Panc1 (cell line): ENCODE data around the gene CLIC1. TPM values are rescaled to one million over a fixed set of nuclear protein-coding genes. Genes with fewer than 3 reads are reported as not detected.

Source experiments
- ATAC-seq: fragments of 200-7000 bp; cut with Tn5 transposase; 2 replicates; pipeline ENCODE4 v1.9.1; 2020; ENCODE audit warnings: mild to moderate bottlenecking, moderate library complexity
- BruUV-seq: library from RNA; stranded (reverse); fragments of 400-500 nt; replicated peaks from 2 replicates; lab custom pipeline; 2021; lab: Mats Ljungman, UMichigan
- CTCF ChIA-PET: fragments of 300-600 bp; sonication (Branson Sonifier 250); formaldehyde crosslinking; loops from one replicate; lab custom pipeline; 2022; ENCODE audit warnings: antibody characterized with exemption; lab: Charles Lee
- POLR2A ChIA-PET: fragments of 300-600 bp; sonication (Branson Sonifier 250); formaldehyde crosslinking; loops from one replicate; lab custom pipeline; 2022; ENCODE audit warnings: antibody characterized with exemption; lab: Charles Lee
- DNase-seq: peaks from one replicate; pipeline ENCODE4 v3.0.0-alpha.2; 2010; ENCODE audit warnings: low read depth, low spot score
- H3K27ac ChIP-seq: 2 replicates; pipeline ENCODE4 v1.5.1; 2011; ENCODE audit warnings: mild to moderate bottlenecking, low read length, inconsistent platforms
- H3K27me3 ChIP-seq: fragments of 200-500 bp; sonication (Bioruptor generic); 2 replicates; pipeline ENCODE4 v1.6.0; 2014; ENCODE audit warnings: low read length, inconsistent platforms; ENCODE audit not compliant: control insufficient read depth, insufficient read depth
- H3K36me3 ChIP-seq: fragments of 200-500 bp; sonication (Bioruptor generic); 2 replicates; pipeline ENCODE4 v1.5.1; 2014; ENCODE audit warnings: inconsistent platforms, mild to moderate bottlenecking, low read length, moderate library complexity; ENCODE audit not compliant: control insufficient read depth, insufficient read depth
- H3K4me1 ChIP-seq: 2 replicates; pipeline ENCODE4 v1.5.1; 2011; ENCODE audit warnings: inconsistent platforms, mild to moderate bottlenecking, low read length, moderate library complexity; ENCODE audit not compliant: control insufficient read depth, insufficient read depth
- H3K4me3 ChIP-seq, 2 experiments: 2 replicates each; pipeline ENCODE4 v1.5.1; 2011 to 2012; ENCODE audit warnings: low read depth in 2 of 2, low read length in 2 of 2, mild to moderate bottlenecking in 2 of 2, inconsistent platforms in 1 of 2, moderate library complexity in 1 of 2
- H3K9me3 ChIP-seq: fragments of 200-500 bp; sonication (Bioruptor generic); 2 replicates; pipeline ENCODE4 v1.5.1; 2014; ENCODE audit warnings: low read depth, mild to moderate bottlenecking, inconsistent platforms, low read length, moderate library complexity; ENCODE audit not compliant: control insufficient read depth, insufficient read depth
- POLR2AphosphoS5 ChIP-seq: IDR thresholded peaks from 2 replicates; pipeline ENCODE4 v1.6.1; 2012; ENCODE audit warnings: mild to moderate bottlenecking, low read depth, low read length, moderate library complexity
- SIN3A ChIP-seq: IDR thresholded peaks from 2 replicates; pipeline ENCODE4 v1.6.1; 2012; ENCODE audit warnings: low read depth, mild to moderate bottlenecking, low read length, moderate library complexity, borderline replicate concordance; ENCODE audit not compliant: insufficient read depth
- TCF7L2 ChIP-seq: IDR thresholded peaks from 2 replicates; pipeline ENCODE4 v1.6.1; 2011; ENCODE audit warnings: mild to moderate bottlenecking, low read depth, low read length, inconsistent platforms
- in situ Hi-C: cut with HindIII; loops from 2 replicates; pipeline ENCODE4 v1.10.0; 2016; ENCODE audit warnings: low sequenced_read_pairs, low pct_unique_long_range_greater_than_20kb
- intact Hi-C: fragments of 100-400 bp; cut with micrococcal nuclease; formaldehyde crosslinking; loops from one replicate; pipeline ENCODE4 v1.10.0; 2022; ENCODE audit not compliant: unreplicated experiment
- total RNA-seq: library from RNA; stranded (reverse); gene quantifications from one replicate; pipeline ENCODE4 v1.2.1, GENCODE V29; 2021; ENCODE audit not compliant: unreplicated experiment
- TF ChIP-seq, protein P1 (sequence below): fragments of 450-650 bp; IDR thresholded peaks from 2 replicates; pipeline ENCODE4 v1.5.1; 2017; ENCODE audit warnings: mild to moderate bottlenecking
- TF ChIP-seq, protein P2 (sequence below), 2 experiments: IDR thresholded peaks; 2 replicates each; pipeline ENCODE4 v1.6.1; 2011 to 2012; ENCODE audit warnings: low read depth in 2 of 2, control low read depth in 1 of 2, low read length in 1 of 2, mild to moderate bottlenecking in 1 of 2, moderate library complexity in 1 of 2; ENCODE audit not compliant: insufficient read depth in 1 of 2

CLIC1 gene
- total RNA-seq, 1 experiment from 2014 or later, result 583 TPM

DNA sequence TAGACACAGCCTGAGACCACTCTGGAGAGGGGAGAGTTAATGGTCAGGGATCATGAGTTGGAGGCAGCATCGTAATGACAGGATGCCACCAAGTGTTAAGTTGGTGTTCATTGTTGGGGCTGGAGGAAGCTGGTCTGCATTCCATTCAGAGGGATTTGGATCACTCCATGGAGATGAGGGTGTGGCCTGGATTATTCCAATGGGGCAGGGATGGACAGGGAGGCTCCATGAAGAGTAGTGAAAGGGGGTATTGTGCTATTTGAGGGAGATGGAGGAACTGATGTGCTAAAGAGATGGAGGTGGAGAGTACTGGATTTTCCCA lies 27.2 kb upstream of the CLIC1 start:
- ChIA-PET POLR2A (no interaction called here), CTCF (interaction anchor here (0.5 kb wide), 1 partner anchor 18 kb away, joined by 5 read pairs; no protein-coding TSS in a partner anchor)
- BruUV-seq, result no TSS peak
- DNase-seq, result no peak
- no peaks in the 10 kb centered on the region for H3K4me1 ChIP-seq
- TF ChIP-seq, protein P1, sequence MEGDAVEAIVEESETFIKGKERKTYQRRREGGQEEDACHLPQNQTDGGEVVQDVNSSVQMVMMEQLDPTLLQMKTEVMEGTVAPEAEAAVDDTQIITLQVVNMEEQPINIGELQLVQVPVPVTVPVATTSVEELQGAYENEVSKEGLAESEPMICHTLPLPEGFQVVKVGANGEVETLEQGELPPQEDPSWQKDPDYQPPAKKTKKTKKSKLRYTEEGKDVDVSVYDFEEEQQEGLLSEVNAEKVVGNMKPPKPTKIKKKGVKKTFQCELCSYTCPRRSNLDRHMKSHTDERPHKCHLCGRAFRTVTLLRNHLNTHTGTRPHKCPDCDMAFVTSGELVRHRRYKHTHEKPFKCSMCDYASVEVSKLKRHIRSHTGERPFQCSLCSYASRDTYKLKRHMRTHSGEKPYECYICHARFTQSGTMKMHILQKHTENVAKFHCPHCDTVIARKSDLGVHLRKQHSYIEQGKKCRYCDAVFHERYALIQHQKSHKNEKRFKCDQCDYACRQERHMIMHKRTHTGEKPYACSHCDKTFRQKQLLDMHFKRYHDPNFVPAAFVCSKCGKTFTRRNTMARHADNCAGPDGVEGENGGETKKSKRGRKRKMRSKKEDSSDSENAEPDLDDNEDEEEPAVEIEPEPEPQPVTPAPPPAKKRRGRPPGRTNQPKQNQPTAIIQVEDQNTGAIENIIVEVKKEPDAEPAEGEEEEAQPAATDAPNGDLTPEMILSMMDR, result no peak
- TF ChIP-seq, protein P2, sequence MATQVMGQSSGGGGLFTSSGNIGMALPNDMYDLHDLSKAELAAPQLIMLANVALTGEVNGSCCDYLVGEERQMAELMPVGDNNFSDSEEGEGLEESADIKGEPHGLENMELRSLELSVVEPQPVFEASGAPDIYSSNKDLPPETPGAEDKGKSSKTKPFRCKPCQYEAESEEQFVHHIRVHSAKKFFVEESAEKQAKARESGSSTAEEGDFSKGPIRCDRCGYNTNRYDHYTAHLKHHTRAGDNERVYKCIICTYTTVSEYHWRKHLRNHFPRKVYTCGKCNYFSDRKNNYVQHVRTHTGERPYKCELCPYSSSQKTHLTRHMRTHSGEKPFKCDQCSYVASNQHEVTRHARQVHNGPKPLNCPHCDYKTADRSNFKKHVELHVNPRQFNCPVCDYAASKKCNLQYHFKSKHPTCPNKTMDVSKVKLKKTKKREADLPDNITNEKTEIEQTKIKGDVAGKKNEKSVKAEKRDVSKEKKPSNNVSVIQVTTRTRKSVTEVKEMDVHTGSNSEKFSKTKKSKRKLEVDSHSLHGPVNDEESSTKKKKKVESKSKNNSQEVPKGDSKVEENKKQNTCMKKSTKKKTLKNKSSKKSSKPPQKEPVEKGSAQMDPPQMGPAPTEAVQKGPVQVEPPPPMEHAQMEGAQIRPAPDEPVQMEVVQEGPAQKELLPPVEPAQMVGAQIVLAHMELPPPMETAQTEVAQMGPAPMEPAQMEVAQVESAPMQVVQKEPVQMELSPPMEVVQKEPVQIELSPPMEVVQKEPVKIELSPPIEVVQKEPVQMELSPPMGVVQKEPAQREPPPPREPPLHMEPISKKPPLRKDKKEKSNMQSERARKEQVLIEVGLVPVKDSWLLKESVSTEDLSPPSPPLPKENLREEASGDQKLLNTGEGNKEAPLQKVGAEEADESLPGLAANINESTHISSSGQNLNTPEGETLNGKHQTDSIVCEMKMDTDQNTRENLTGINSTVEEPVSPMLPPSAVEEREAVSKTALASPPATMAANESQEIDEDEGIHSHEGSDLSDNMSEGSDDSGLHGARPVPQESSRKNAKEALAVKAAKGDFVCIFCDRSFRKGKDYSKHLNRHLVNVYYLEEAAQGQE (IDR thresholded peaks at IDR 0.05; ENCODE audit: insufficient read depth in 1 of 2, low read depth in 2 of 2, low read length in 1 of 2), result no peak
- TF ChIP-seq SIN3A, result no peak
- TF ChIP-seq POLR2AphosphoS5, result no peak
- no peak for TF ChIP-seq TCF7L2
- H3K36me3 ChIP-seq, result no peaks in the 10 kb centered on the region
- H3K9me3 ChIP-seq, result no peaks in the 10 kb centered on the region
- no peak overlapping the region for H3K27ac ChIP-seq
- intact Hi-C loops, result no loop called here
- in situ Hi-C loops, result no loop called here
- H3K27me3 ChIP-seq, result no peaks in the 10 kb centered on the region
- no peak overlapping the region for H3K4me3 ChIP-seq
- peak; percentile 41; the same call in 1 of the 2 replicates for ATAC-seq

DNA sequence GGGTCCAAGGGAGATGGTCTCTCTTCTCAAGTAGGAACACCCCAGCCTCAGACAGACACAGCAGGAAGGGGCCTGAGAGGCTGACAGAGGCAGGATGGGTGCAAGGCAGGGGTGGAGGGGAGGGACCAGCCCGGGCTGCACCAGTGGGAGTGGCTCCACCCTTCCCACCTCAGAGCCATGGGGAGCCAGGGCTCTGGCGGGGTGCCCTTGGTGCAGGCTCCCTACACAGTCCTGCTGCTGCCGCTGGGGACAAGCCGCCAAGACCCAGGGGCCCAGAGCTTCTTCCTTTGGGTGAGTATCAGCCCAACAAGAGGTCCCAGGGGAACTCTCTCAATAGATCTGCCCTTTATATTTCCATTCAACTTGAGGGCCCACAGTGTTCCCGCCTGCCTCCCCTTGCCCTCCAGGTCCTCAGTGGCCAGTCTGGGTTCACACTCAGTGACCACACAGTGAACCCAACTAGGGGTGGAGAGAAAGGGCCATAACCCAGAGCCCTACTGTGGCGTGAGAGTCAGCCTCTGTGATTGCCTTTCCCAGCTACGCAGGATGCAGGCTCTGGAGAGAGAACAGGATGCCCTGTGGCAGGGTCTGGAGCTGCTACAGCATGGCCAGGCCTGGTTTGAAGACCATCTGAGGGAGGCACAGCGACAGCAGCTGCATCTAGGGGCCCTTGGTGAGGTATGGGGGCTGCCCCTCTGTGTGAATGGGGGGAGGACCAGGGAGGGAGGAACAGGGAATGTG lies 26.7 kb upstream of the CLIC1 start:
- BruUV-seq, result no TSS peak
- DNase-seq, result no peak
- no peak overlapping the region for H3K4me3 ChIP-seq
- POLR2A ChIA-PET, result no interaction called here
- H3K4me1 ChIP-seq, result no peaks in the 10 kb centered on the region
- intact Hi-C loops, result no loop called here
- no peaks in the 10 kb centered on the region for H3K9me3 ChIP-seq
- no peak overlapping the region for H3K27ac ChIP-seq
- peak; percentile 32; the same call in 1 of the 2 replicates for ATAC-seq
- in situ Hi-C loops, result no loop called here
- H3K36me3 ChIP-seq, result no peaks in the 10 kb centered on the region
- CTCF ChIA-PET, result no interaction called here
- H3K27me3 ChIP-seq, result no peaks in the 10 kb centered on the region
- TF ChIP-seq POLR2AphosphoS5 (no peak), SIN3A (no peak), TCF7L2 (no peak)
- TF ChIP-seq, protein P2 (IDR thresholded peaks at IDR 0.05; ENCODE audit: insufficient read depth in 1 of 2, low read depth in 2 of 2, low read length in 1 of 2), result no peak
- TF ChIP-seq, protein P1, result no peak
